CD8-positive, alpha-beta memory T cell (primary cell): ENCODE data around the gene NUP50. TPM values are rescaled to one million over a fixed set of nuclear protein-coding genes. Genes with fewer than 3 reads are reported as not detected.
A peak's percentile ranks its signal among the peaks of the same experiment; 100 is the strongest.

ENCODE experiments used
- CTCF ChIA-PET: fragments of 350-600 bp; sonication (Branson Sonifier 250); formaldehyde crosslinking; loops from one replicate; lab custom pipeline; 2021; ENCODE audit warnings: antibody characterized with exemption; lab: Charles Lee
- POLR2A ChIA-PET: fragments of 350-600 bp; sonication (Branson Sonifier 250); formaldehyde crosslinking; loops from one replicate; lab custom pipeline; 2021; ENCODE audit warnings: antibody characterized with exemption; lab: Charles Lee
- DNase-seq, 5 donors: peaks; one replicate each; pipeline versions ENCODE4 v3.0.0 to v3.0.0-alpha.2; 2020 to 2022; ENCODE audit warnings: mixed read lengths in 1 of 5
- H3K27ac ChIP-seq: one replicate; pipeline ENCODE4 v1.7.0; 2013; ENCODE audit warnings: low read depth, mild to moderate bottlenecking, low read length, moderate library complexity
- H3K27me3 ChIP-seq: 2 replicates; pipeline ENCODE4 v1.7.0; 2013; ENCODE audit warnings: low read length, mild to moderate bottlenecking; ENCODE audit not compliant: insufficient read depth, poor library complexity, severe bottlenecking
- H3K36me3 ChIP-seq: 2 replicates; pipeline ENCODE4 v1.7.0; 2013; ENCODE audit warnings: mild to moderate bottlenecking, low read length, moderate library complexity; ENCODE audit not compliant: insufficient read depth
- H3K4me1 ChIP-seq: 2 replicates; pipeline ENCODE4 v1.7.0; 2013; ENCODE audit warnings: mild to moderate bottlenecking, low read length, moderate library complexity; ENCODE audit not compliant: insufficient read depth
- H3K4me3 ChIP-seq: 2 replicates; pipeline ENCODE4 v1.7.0; 2013; ENCODE audit warnings: mild to moderate bottlenecking, low read length
- H3K9me3 ChIP-seq: 2 replicates; pipeline ENCODE4 v1.7.0; 2013; ENCODE audit warnings: mild to moderate bottlenecking, low read length
- H3K27ac Mint-ChIP-seq, 8 donors: one replicate each; pipeline ENCODE4 v1.8.0; 2020 to 2021; ENCODE audit warnings: mixed read lengths in 8 of 8, mild to moderate bottlenecking in 6 of 8, inconsistent platforms in 3 of 8, moderate library complexity in 3 of 8
- H3K27me3 Mint-ChIP-seq, 2 donors: one replicate each; pipeline ENCODE4 v1.8.0; 2020 to 2021; ENCODE audit warnings: mixed read lengths in 2 of 2, mild to moderate bottlenecking in 1 of 2, moderate library complexity in 1 of 2
- H3K36me3 Mint-ChIP-seq, 3 donors: one replicate each; pipeline ENCODE4 v1.8.0; 2020 to 2021; ENCODE audit warnings: mixed read lengths in 3 of 3, inconsistent platforms in 1 of 3, mild to moderate bottlenecking in 1 of 3
- H3K4me1 Mint-ChIP-seq, 3 donors: one replicate each; pipeline ENCODE4 v1.8.0; 2020 to 2021; ENCODE audit warnings: mixed read lengths in 3 of 3, inconsistent platforms in 1 of 3, mild to moderate bottlenecking in 1 of 3
- H3K4me3 Mint-ChIP-seq, 7 donors: one replicate each; pipeline ENCODE4 v1.8.0; 2020 to 2021; ENCODE audit warnings: mixed read lengths in 7 of 7, mild to moderate bottlenecking in 6 of 7, moderate library complexity in 4 of 7, inconsistent platforms in 2 of 7
- H3K9me3 Mint-ChIP-seq, 5 donors: one replicate each; pipeline ENCODE4 v1.8.0; 2020 to 2022; ENCODE audit warnings: mixed read lengths in 5 of 5, mild to moderate bottlenecking in 3 of 5, moderate library complexity in 2 of 5, inconsistent platforms in 1 of 5
- polyA plus RNA-seq: library from polyadenylated mRNA; unstranded; fragments of 300-500 nt; fragmentation: Illumina TruSeq; gene quantifications from one replicate; pipeline ENCODE4 v1.2.3, GENCODE V29; 2021
- total RNA-seq, 2 experiments: library from RNA; stranded (reverse); gene quantifications; one replicate each; pipeline ENCODE4 v1.2.3, GENCODE V29; 2021

Gene NUP50
- total and polyA plus RNA-seq, 3 experiments from 2014 or later, result 63.4 to 172 (median 170) TPM

DNA sequence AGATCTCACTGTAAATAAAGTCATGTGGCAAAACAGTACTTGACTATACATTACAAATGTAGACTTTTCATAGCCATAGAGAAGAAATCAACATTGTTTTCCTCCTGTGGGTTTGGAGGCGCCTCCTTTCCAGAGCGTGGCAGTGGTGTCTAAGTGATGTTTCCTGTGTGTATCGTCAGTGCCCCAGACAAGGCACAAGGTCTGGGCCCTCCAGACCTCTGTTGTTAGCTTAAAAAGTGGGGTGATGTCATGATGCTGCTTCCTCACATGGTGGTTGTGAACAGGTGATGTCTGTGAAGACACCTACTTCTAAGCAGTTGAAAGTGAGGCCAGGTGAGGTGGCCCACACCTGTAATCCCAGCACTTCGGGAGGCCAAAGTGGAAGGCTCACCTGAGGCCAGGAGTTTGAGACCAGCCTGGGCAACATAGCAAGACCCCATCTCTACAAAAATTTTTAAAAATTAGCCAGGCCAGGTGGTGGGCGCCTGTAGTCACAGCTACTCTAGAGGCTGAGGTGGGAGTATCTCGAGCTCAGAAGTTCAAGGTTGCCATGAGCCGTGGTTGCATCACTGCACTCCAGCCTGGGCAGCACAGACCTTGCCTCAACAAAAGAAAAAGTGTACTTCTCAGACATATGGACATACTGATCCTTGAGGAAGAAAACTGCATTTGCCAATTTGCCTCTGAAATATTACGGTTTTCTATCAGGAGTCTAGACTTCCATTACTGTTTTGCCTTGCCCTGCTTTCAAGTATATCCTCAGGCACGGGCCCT is 15.7 kb downstream of the NUP50 start:
- peaks cover 43 to 66% (median 52%) of the 10 kb centered on the region in 3 donors for H3K4me1 Mint-ChIP-seq
- DNase-seq, result peak in 3 of 5 donors; percentile 31 to 68 (median 37)
- Histone ChIP-seq H3K36me3 (peaks cover 52% of the 10 kb centered on the region), H3K4me1 (peaks cover 46% of the 10 kb centered on the region), H3K27ac (no peak overlapping the region), H3K9me3 (no peaks in the 10 kb centered on the region), H3K27me3 (no peaks in the 10 kb centered on the region), H3K4me3 (no peak overlapping the region)
- H3K9me3 Mint-ChIP-seq, result no peaks in the 10 kb centered on the region
- peaks cover 0 to 95% (median 15%) of the 10 kb centered on the region in 3 donors for H3K36me3 Mint-ChIP-seq
- H3K27ac Mint-ChIP-seq, result peak overlapping the region; percentile 74 to 94 (median 88)
- peak overlapping the region in 2 of 7 donors; percentile 21 to 71 for H3K4me3 Mint-ChIP-seq
- POLR2A ChIA-PET, result interaction anchor here (0.6 kb wide), 1 partner anchor 73 kb away, joined by 4 read pairs; no protein-coding TSS in a partner anchor
- CTCF ChIA-PET, result interaction anchor here (1.3 kb wide), 1 partner anchor 16 kb away, joined by 5 read pairs; the partner anchor contains the start of gene NUP50
- H3K27me3 Mint-ChIP-seq, result no peaks in the 10 kb centered on the region

GRCh38 chr22:45180146-45180679 is 16.5 kb downstream of the NUP50 start:
- H3K27me3 Mint-ChIP-seq, result no peaks in the 10 kb centered on the region
- no peaks in the 10 kb centered on the region for H3K27me3 ChIP-seq
- ChIA-PET CTCF (no interaction called here), POLR2A (no interaction called here)
- DNase-seq, result no peak
- peak overlapping the region; percentile 16 to 94 (median 80) for H3K27ac Mint-ChIP-seq
- H3K4me3 ChIP-seq, result no peak overlapping the region
- H3K36me3 ChIP-seq, result peaks cover 57% of the 10 kb centered on the region
- no peaks in the 10 kb centered on the region for H3K9me3 ChIP-seq
- peaks cover 0 to 95% (median 12%) of the 10 kb centered on the region in 3 donors for H3K36me3 Mint-ChIP-seq
- H3K4me3 Mint-ChIP-seq, result peak overlapping the region in 1 of 7 donors; percentile 41
- no peaks in the 10 kb centered on the region for H3K9me3 Mint-ChIP-seq
- no peak overlapping the region for H3K27ac ChIP-seq
- peaks cover 36 to 58% (median 44%) of the 10 kb centered on the region in 3 donors for H3K4me1 Mint-ChIP-seq
- H3K4me1 ChIP-seq, result peaks cover 39% of the 10 kb centered on the region

- Histone ChIP-seq H3K9me3 (no peaks in the 10 kb centered on the region), H3K4me1 (peaks cover 29% of the 10 kb centered on the region), H3K4me3 (no peak overlapping the region), H3K27me3 (no peaks in the 10 kb centered on the region), H3K36me3 (peaks cover 60% of the 10 kb centered on the region), H3K27ac (no peak overlapping the region)
- Mint-ChIP-seq H3K4me1 (peaks cover 33 to 54% (median 43%) of the 10 kb centered on the region in 3 donors), H3K27ac (peak overlapping the region in 4 of 8 donors; percentile 41 to 85 (median 72)), H3K36me3 (peaks cover 0 to 95% (median 15%) of the 10 kb centered on the region in 3 donors), H3K4me3 (no peak overlapping the region), H3K9me3 (no peaks in the 10 kb centered on the region), H3K27me3 (no peaks in the 10 kb centered on the region)
- POLR2A ChIA-PET, result no interaction called here
- CTCF ChIA-PET, result no interaction called here
- no peak for DNase-seq
Observed at GRCh38 chr22:45181240-45181639, 17.5 kb downstream of the NUP50 start.

- ChIA-PET CTCF (no interaction called here), POLR2A (no interaction called here)
- no peak overlapping the region for H3K4me3 Mint-ChIP-seq
- H3K36me3 Mint-ChIP-seq, result peaks cover 0 to 92% (median 15%) of the 10 kb centered on the region in 3 donors
- Histone ChIP-seq H3K27ac (no peak overlapping the region), H3K4me1 (peaks cover 23% of the 10 kb centered on the region), H3K9me3 (no peaks in the 10 kb centered on the region), H3K4me3 (no peak overlapping the region), H3K36me3 (peaks cover 56% of the 10 kb centered on the region), H3K27me3 (no peaks in the 10 kb centered on the region)
- no peaks in the 10 kb centered on the region for H3K9me3 Mint-ChIP-seq
- peak overlapping the region in 4 of 8 donors; percentile 43 to 85 (median 75) for H3K27ac Mint-ChIP-seq
- no peak for DNase-seq
- peaks cover 29 to 51% (median 44%) of the 10 kb centered on the region in 3 donors for H3K4me1 Mint-ChIP-seq
- H3K27me3 Mint-ChIP-seq, result no peaks in the 10 kb centered on the region
Observed at GRCh38 chr22:45181766-45182165, 18.0 kb downstream of the NUP50 start.

DNA sequence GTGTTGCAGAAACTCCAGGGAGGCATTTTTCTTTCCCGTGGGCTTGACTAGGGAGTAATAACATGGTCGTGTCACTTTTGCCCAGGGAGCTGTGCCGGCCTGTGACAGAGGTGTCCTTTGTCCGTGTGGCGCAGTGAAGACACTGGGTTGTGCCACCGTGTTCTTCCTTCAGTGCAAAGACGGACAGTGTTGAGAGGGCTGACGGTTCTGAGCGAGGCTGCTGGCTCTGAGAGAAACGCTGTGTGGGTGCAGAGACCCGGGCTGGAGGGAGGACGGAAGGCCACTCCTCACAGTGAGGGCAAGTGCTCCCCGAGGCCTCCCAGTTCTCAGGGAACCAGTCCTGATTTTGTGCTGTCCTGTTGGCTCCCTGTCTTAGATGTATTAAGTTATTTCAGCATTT is 20.2 kb downstream of the NUP50 start:
- Histone ChIP-seq H3K36me3 (peaks cover 53% of the 10 kb centered on the region), H3K4me3 (no peak overlapping the region), H3K4me1 (peaks cover 17% of the 10 kb centered on the region), H3K27ac (no peak overlapping the region), H3K9me3 (no peaks in the 10 kb centered on the region), H3K27me3 (no peaks in the 10 kb centered on the region)
- no peak overlapping the region for H3K4me3 Mint-ChIP-seq
- peaks cover 19 to 37% (median 35%) of the 10 kb centered on the region in 3 donors for H3K4me1 Mint-ChIP-seq
- peaks cover 0 to 88% (median 19%) of the 10 kb centered on the region in 3 donors for H3K36me3 Mint-ChIP-seq
- POLR2A ChIA-PET, result no interaction called here
- H3K27ac Mint-ChIP-seq, result peak overlapping the region in 2 of 8 donors; percentile 68 to 78
- CTCF ChIA-PET, result no interaction called here
- H3K27me3 Mint-ChIP-seq, result no peaks in the 10 kb centered on the region
- H3K9me3 Mint-ChIP-seq, result no peaks in the 10 kb centered on the region
- DNase-seq, result no peak

DNA sequence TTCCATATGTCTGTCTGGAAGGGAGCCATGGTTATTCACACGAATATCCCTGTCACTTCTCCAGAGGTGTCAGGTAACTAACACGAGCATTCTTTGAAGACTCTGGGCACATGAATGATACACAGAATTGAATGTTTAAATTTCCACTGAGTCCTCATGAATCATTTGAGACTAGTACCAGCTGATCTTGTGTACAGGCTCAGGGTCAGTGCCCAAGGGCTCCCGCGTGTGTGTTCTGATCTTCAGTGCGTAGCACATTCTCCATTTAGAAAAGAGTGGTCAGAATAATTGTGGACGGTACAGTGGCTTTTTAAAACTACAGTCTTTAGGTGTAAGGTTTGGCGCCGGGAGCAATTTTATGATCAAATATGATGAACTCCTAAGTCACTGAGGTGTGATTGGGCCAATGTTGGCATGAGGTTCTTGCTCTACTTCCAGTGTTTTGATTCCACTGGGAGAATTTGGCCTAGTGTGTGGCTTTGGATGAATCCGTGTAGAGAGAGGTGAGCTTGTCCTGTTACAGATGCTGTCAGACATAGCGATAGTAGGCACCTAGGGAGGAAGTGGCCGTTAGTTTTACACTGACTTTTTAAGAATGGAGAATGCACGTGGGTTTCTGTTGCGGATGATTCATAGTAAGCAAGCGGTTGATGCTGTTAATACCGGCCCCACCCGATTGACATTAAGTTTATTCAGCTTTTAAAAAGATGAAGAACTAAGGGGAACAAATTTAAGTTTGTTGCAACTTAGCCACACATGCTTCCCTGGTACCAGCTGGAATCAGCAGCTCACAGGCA is 22.2 kb downstream of the NUP50 start:
- H3K36me3 ChIP-seq, result peaks cover 38% of the 10 kb centered on the region

GRCh38 chr22:45187891-45188290 is 24.2 kb downstream of the NUP50 start:
- Histone ChIP-seq H3K36me3 (peaks cover 24% of the 10 kb centered on the region), H3K4me1 (no peaks in the 10 kb centered on the region), H3K9me3 (no peaks in the 10 kb centered on the region), H3K4me3 (no peak overlapping the region), H3K27me3 (no peaks in the 10 kb centered on the region), H3K27ac (no peak overlapping the region)
- Mint-ChIP-seq H3K27me3 (no peaks in the 10 kb centered on the region), H3K4me1 (peaks cover 6 to 17% (median 7%) of the 10 kb centered on the region in 3 donors), H3K4me3 (no peak overlapping the region), H3K36me3 (peaks cover 0 to 59% (median 14%) of the 10 kb centered on the region in 3 donors), H3K27ac (peak overlapping the region in 2 of 8 donors; percentile 11 to 50), H3K9me3 (no peaks in the 10 kb centered on the region)
- CTCF ChIA-PET, result no interaction called here
- POLR2A ChIA-PET, result no interaction called here
- DNase-seq, result no peak

More for the DNA sequence above, 22.2 kb downstream of the NUP50 start:
- no peaks in the 10 kb centered on the region for H3K27me3 Mint-ChIP-seq
- Histone ChIP-seq H3K4me3 (no peak overlapping the region), H3K27me3 (no peaks in the 10 kb centered on the region), H3K27ac (no peak overlapping the region), H3K9me3 (no peaks in the 10 kb centered on the region), H3K4me1 (no peaks in the 10 kb centered on the region)
- H3K4me3 Mint-ChIP-seq, result peak overlapping the region in 1 of 7 donors; percentile 49
- H3K27ac Mint-ChIP-seq, result peak overlapping the region; percentile 55 to 94 (median 78)
- peaks cover 0 to 76% (median 19%) of the 10 kb centered on the region in 3 donors for H3K36me3 Mint-ChIP-seq
- H3K9me3 Mint-ChIP-seq, result no peaks in the 10 kb centered on the region
- ChIA-PET POLR2A (interaction anchor here (1.0 kb wide), 1 partner anchor 13 kb away, joined by 3 read pairs; no protein-coding TSS in a partner anchor), CTCF (no interaction called here)
- no peak for DNase-seq
- peaks cover 9 to 18% (median 16%) of the 10 kb centered on the region in 3 donors for H3K4me1 Mint-ChIP-seq
